H9 (cell line): ENCODE measurements around the gene HNRNPH1. TPM values are rescaled to one million over a fixed set of nuclear protein-coding genes. Genes with fewer than 3 reads are reported as not detected.
"Not testable (repeated sequence)": the region's sequence is repeated elsewhere in the genome, so short reads cannot be mapped to it uniquely, and the experiment has no call there.

Experiments
- DNase-seq: peaks from one replicate; pipeline ENCODE4 v3.0.0-alpha.2; 2017
- H2AFZ ChIP-seq: one replicate; pipeline ENCODE4 v1.6.1; 2013; ENCODE audit warnings: mild to moderate bottlenecking, low read length, control low read depth, moderate library complexity
- H2AK5ac ChIP-seq: 2 replicates; pipeline ENCODE4 v1.6.1; 2013; ENCODE audit warnings: low read length, control low read depth, mixed read lengths; ENCODE audit not compliant: insufficient read length
- H2BK120ac ChIP-seq: one replicate; pipeline ENCODE4 v1.6.1; 2013; ENCODE audit warnings: low read depth, mild to moderate bottlenecking, low read length, control low read depth, inconsistent platforms; ENCODE audit not compliant: poor library complexity, severe bottlenecking
- H2BK12ac ChIP-seq: 2 replicates; pipeline ENCODE4 v1.6.1; 2013; ENCODE audit warnings: low read length, control low read depth, mixed read lengths, low read depth; ENCODE audit not compliant: insufficient read length
- H2BK15ac ChIP-seq: 2 replicates; pipeline ENCODE4 v1.6.1; 2013; ENCODE audit warnings: low read depth, low read length, control low read depth
- H2BK20ac ChIP-seq: one replicate; pipeline ENCODE4 v1.6.1; 2013; ENCODE audit warnings: low read depth, mild to moderate bottlenecking, low read length, control low read depth, inconsistent platforms; ENCODE audit not compliant: poor library complexity, severe bottlenecking
- H2BK5ac ChIP-seq: 2 replicates; pipeline ENCODE4 v1.6.1; 2013; ENCODE audit warnings: low read length, control low read depth, mixed read lengths; ENCODE audit not compliant: insufficient read length
- H3K14ac ChIP-seq: 2 replicates; pipeline ENCODE4 v1.6.1; 2013; ENCODE audit warnings: low read length, control low read depth; ENCODE audit not compliant: insufficient read depth
- H3K18ac ChIP-seq: 2 replicates; pipeline ENCODE4 v1.6.1; 2013; ENCODE audit warnings: low read depth, mild to moderate bottlenecking, mixed read lengths, low read length, control low read depth; ENCODE audit not compliant: insufficient read length
- H3K23ac ChIP-seq: 2 replicates; pipeline ENCODE4 v1.6.1; 2013; ENCODE audit warnings: low read length, control low read depth, mixed read lengths, low read depth; ENCODE audit not compliant: insufficient read length
- H3K23me2 ChIP-seq: 2 replicates; pipeline ENCODE4 v1.6.1; 2013; ENCODE audit warnings: low read depth, mild to moderate bottlenecking, mixed read lengths, low read length, control low read depth; ENCODE audit not compliant: insufficient read length, poor library complexity, severe bottlenecking
- H3K27ac ChIP-seq: 2 replicates; pipeline ENCODE4 v1.5.1; 2013; ENCODE audit warnings: low read length, control low read depth, mixed read lengths, low read depth; ENCODE audit not compliant: insufficient read length
- H3K27me3 ChIP-seq: 2 replicates; pipeline ENCODE4 v1.6.1; 2013; ENCODE audit warnings: low read length, control low read depth, inconsistent platforms; ENCODE audit not compliant: insufficient read depth
- H3K4ac ChIP-seq: 2 replicates; pipeline ENCODE4 v1.6.1; 2013; ENCODE audit warnings: low read depth, mild to moderate bottlenecking, control low read depth, inconsistent platforms, low read length, moderate library complexity
- H3K4me1 ChIP-seq: 2 replicates; pipeline ENCODE4 v1.6.1; 2013; ENCODE audit warnings: low read length, control low read depth, inconsistent platforms; ENCODE audit not compliant: insufficient read depth
- H3K4me2 ChIP-seq: 2 replicates; pipeline ENCODE4 v1.6.1; 2013; ENCODE audit warnings: low read length, control low read depth, mixed read lengths; ENCODE audit not compliant: insufficient read length, insufficient read depth
- H3K56ac ChIP-seq: 2 replicates; pipeline ENCODE4 v1.6.1; 2013; ENCODE audit warnings: low read depth, mild to moderate bottlenecking, mixed read lengths, low read length, control low read depth; ENCODE audit not compliant: insufficient read length
- H3K79me1 ChIP-seq: 2 replicates; pipeline ENCODE4 v1.6.1; 2013; ENCODE audit warnings: low read depth, mild to moderate bottlenecking, moderate library complexity, low read length, control low read depth, inconsistent platforms; ENCODE audit not compliant: insufficient read depth, poor library complexity, severe bottlenecking
- H3K79me2 ChIP-seq: 2 replicates; pipeline ENCODE4 v1.6.1; 2013; ENCODE audit warnings: low read length, control low read depth, inconsistent platforms; ENCODE audit not compliant: insufficient read depth
- H3K9ac ChIP-seq: 2 replicates; pipeline ENCODE4 v1.6.1; 2013; ENCODE audit warnings: low read length, control low read depth, mixed read lengths; ENCODE audit not compliant: insufficient read length; ENCODE audit errors: extremely low read depth
- H3K9me3 ChIP-seq: one replicate; pipeline ENCODE4 v1.6.1; 2013; ENCODE audit warnings: low read depth, low read length, inconsistent platforms; ENCODE audit not compliant: control insufficient read depth
- H3T11ph ChIP-seq: one replicate; pipeline ENCODE4 v1.6.1; 2013; ENCODE audit warnings: mild to moderate bottlenecking, low read length, control low read depth, inconsistent platforms
- H4K20me1 ChIP-seq: one replicate; pipeline ENCODE4 v1.6.1; 2013; ENCODE audit not compliant: control insufficient read depth, insufficient read length, insufficient read depth
- H4K5ac ChIP-seq: 2 replicates; pipeline ENCODE4 v1.6.1; 2013; ENCODE audit warnings: low read depth, mild to moderate bottlenecking, mixed read lengths, low read length, control low read depth; ENCODE audit not compliant: insufficient read length
- H4K8ac ChIP-seq: replicated peaks from 2 replicates; pipeline ENCODE4 v1.6.1; 2013; ENCODE audit warnings: low read length, control low read depth, mixed read lengths, low read depth; ENCODE audit not compliant: insufficient read length
- H4K91ac ChIP-seq: 2 replicates; pipeline ENCODE4 v1.6.1; 2013; ENCODE audit warnings: low read depth, mild to moderate bottlenecking, moderate library complexity, mixed read lengths, low read length, control low read depth; ENCODE audit not compliant: insufficient read length
- H3K27ac Mint-ChIP-seq, 3 experiments: 2 replicates in 2 of 3; 3 replicates in 1 of 3; pipeline ENCODE4 v1.8.0; 2020 to 2021; ENCODE audit warnings: mixed read lengths in 3 of 3, mild to moderate bottlenecking in 1 of 3, moderate library complexity in 1 of 3
- H3K27me3 Mint-ChIP-seq: 2 replicates; pipeline ENCODE4 v1.8.0; 2021; ENCODE audit warnings: low read depth, mild to moderate bottlenecking, moderate library complexity, mixed read lengths
- H3K36me3 Mint-ChIP-seq, 3 experiments: 2 replicates in 2 of 3; 3 replicates in 1 of 3; pipeline ENCODE4 v1.8.0; 2020 to 2021; ENCODE audit warnings: low read depth in 3 of 3, mixed read lengths in 3 of 3; ENCODE audit not compliant: insufficient read depth in 1 of 3
- H3K4me1 Mint-ChIP-seq, 2 experiments: 2 replicates each; pipeline ENCODE4 v1.8.0; 2020; ENCODE audit warnings: mixed read lengths in 2 of 2
- H3K4me3 Mint-ChIP-seq, 2 experiments: 2 replicates in 1 of 2; 3 replicates in 1 of 2; pipeline ENCODE4 v1.8.0; 2020 to 2021; ENCODE audit warnings: mild to moderate bottlenecking in 2 of 2, mixed read lengths in 2 of 2, moderate library complexity in 1 of 2
- H3K9me3 Mint-ChIP-seq, 2 experiments: 2 replicates in 1 of 2; 3 replicates in 1 of 2; pipeline ENCODE4 v1.8.0; 2020; ENCODE audit warnings: mild to moderate bottlenecking in 2 of 2, mixed read lengths in 2 of 2, moderate library complexity in 1 of 2
- WGBS: extraction: QIAGEN DNeasy Blood & Tissue Kit; methylation state at CpG from one replicate; pipeline ENCODE4 v1.1.7; 2013; ENCODE audit warnings: missing lambda C conversion rate, low lambda C conversion rate, mixed read lengths; ENCODE audit not compliant: insufficient read length; ENCODE audit errors: extremely low coverage; 5-methylcytosine and 5-hydroxymethylcytosine counted together
- total RNA-seq: library from RNA; stranded (reverse); gene quantifications from 2 replicates; pipeline ENCODE4 v1.2.1, GENCODE V29; 2021

The HNRNPH1 gene
- total RNA-seq, 1 experiment from 2014 or later: 1,066 TPM

DNA sequence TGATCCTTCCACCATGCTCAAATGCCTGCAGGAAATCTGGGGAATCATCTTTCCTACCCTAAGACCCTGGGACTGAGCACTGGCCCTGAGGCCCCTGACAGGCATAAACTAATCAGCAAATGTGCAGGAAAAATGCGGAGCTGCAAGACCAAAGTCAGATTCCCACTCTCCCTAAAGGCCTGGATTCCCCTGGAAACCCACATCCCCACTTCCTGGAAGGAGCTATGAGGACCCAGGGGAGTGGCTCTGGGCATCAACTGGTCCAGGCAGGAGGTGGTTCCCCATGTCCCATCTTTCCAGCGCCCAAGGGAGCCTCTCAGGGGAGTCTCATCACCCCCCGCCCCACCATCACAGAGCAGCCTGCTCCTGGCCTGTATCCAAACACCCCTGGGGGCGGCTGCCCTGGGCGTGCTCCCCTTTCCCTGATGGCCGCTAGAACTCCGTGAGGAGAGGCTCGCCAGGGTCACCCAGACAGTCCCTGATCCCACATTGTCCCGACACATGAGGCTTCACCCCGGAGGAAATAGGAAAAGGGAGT lies 25.8 kb upstream of the HNRNPH1 start:
- DNase-seq, H2BK20ac ChIP-seq, H3K9me3 ChIP-seq, H3K27ac Mint-ChIP-seq, H3K4me2 ChIP-seq, H3K4me3 Mint-ChIP-seq, H2AK5ac ChIP-seq, H3K4me1 Mint-ChIP-seq, H3K27me3 ChIP-seq, H2AFZ ChIP-seq, H2BK120ac ChIP-seq, H3K9me3 Mint-ChIP-seq, H3K79me1 ChIP-seq, H3K79me2 ChIP-seq, H3K18ac ChIP-seq, H3K9ac ChIP-seq, H2BK5ac ChIP-seq, H4K5ac ChIP-seq, H3K23me2 ChIP-seq, H2BK15ac ChIP-seq, H3K36me3 Mint-ChIP-seq, H3T11ph ChIP-seq, H2BK12ac ChIP-seq, H3K4me1 ChIP-seq, H3K4ac ChIP-seq, H4K8ac ChIP-seq, H4K91ac ChIP-seq, H3K27ac ChIP-seq, H3K23ac ChIP-seq, H3K14ac ChIP-seq, H3K56ac ChIP-seq, H4K20me1 ChIP-seq: not testable (repeated sequence)
- no CpG with 5 or more reads among the region's 10 CpGs for WGBS
- peaks cover 15% of the 10 kb centered on the region for H3K27me3 Mint-ChIP-seq
